ENCODE measurements around the gene UBB.
"Not testable (repeated sequence)": the region's sequence is repeated elsewhere in the genome, so short reads cannot be mapped to it uniquely, and the experiment has no call there.

DNA sequence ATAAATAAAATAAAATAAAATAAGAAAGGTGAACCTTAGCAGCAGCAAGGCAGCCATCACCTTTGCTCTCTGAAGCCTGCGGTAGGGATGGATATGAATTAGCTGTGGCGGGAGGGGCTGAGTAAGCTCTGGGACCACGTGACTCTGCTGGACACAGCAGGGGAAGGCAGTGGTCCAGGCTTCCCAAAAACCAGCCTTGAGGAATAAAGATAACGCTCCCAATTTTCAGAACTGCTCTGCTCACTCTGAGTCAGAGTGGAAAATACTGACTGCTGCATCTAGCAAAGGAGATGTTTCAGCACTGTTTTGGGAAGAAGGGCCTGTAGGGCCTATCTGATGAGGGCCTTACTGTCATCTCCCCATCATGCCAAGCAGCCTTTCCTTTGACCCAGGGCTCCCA is 15.0 kb downstream of the UBB start:
- TF ChIP-seq, protein P1, sequence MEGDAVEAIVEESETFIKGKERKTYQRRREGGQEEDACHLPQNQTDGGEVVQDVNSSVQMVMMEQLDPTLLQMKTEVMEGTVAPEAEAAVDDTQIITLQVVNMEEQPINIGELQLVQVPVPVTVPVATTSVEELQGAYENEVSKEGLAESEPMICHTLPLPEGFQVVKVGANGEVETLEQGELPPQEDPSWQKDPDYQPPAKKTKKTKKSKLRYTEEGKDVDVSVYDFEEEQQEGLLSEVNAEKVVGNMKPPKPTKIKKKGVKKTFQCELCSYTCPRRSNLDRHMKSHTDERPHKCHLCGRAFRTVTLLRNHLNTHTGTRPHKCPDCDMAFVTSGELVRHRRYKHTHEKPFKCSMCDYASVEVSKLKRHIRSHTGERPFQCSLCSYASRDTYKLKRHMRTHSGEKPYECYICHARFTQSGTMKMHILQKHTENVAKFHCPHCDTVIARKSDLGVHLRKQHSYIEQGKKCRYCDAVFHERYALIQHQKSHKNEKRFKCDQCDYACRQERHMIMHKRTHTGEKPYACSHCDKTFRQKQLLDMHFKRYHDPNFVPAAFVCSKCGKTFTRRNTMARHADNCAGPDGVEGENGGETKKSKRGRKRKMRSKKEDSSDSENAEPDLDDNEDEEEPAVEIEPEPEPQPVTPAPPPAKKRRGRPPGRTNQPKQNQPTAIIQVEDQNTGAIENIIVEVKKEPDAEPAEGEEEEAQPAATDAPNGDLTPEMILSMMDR (conservative IDR thresholded peaks at IDR 0.05; ENCODE audit: low read depth in 2 of 2), result not testable (repeated sequence)
- TF ChIP-seq EZH2 (IDR thresholded peaks at IDR 0.05; ENCODE audit: low read depth, unreplicated experiment), result not testable (repeated sequence)

Measured in GM23338 (cell line).